Neural progenitor cell (in vitro differentiated cells): ENCODE measurements around the gene HLA-DPB1.

Experiments used
- EZH2 ChIP-seq: fragments of 200-600 bp; sonication (generic); IDR thresholded peaks from 2 replicates; pipeline ENCODE4 v1.6.1; 2017; ENCODE audit warnings: antibody characterized with exemption, mild to moderate bottlenecking, moderate library complexity
- TF ChIP-seq, protein P1 (sequence below): fragments of 200-600 bp; sonication (generic); IDR thresholded peaks from 2 replicates; pipeline ENCODE4 v1.5.1; 2017; ENCODE audit warnings: antibody characterized with exemption, mild to moderate bottlenecking

DNA sequence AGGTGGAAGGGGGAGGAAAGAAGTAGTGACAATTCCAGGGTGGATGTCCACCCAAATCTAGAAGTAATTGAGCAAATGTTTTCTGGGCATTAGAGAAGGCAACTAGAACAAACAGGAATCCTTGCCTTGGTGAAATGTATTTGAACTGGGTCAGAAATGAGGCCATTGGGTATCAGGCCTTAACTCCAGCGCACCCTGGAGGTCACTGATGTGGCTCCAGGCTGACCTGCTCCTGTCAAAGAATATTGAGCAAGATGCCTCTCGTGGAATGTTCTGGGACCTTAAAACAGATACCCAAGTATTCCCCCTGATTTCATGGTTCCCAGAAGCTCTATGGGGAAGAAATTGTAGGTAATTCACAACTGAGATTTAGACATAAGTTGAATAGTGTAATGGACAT lies 6.9 kb downstream of the HLA-DPB1 start:
- TF ChIP-seq, protein P1, sequence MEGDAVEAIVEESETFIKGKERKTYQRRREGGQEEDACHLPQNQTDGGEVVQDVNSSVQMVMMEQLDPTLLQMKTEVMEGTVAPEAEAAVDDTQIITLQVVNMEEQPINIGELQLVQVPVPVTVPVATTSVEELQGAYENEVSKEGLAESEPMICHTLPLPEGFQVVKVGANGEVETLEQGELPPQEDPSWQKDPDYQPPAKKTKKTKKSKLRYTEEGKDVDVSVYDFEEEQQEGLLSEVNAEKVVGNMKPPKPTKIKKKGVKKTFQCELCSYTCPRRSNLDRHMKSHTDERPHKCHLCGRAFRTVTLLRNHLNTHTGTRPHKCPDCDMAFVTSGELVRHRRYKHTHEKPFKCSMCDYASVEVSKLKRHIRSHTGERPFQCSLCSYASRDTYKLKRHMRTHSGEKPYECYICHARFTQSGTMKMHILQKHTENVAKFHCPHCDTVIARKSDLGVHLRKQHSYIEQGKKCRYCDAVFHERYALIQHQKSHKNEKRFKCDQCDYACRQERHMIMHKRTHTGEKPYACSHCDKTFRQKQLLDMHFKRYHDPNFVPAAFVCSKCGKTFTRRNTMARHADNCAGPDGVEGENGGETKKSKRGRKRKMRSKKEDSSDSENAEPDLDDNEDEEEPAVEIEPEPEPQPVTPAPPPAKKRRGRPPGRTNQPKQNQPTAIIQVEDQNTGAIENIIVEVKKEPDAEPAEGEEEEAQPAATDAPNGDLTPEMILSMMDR = peak; percentile 76
- TF ChIP-seq EZH2 = no peak
